ENCODE measurements around the gene PDZK1IP1. TPM values are rescaled to one million over a fixed set of nuclear protein-coding genes. Genes with fewer than 3 reads are reported as not detected.
"Not testable (repeated sequence)": the region's sequence is repeated elsewhere in the genome, so short reads cannot be mapped to it uniquely, and the experiment has no call there.

PDZK1IP1 gene
- total RNA-seq, 3 donors from 2014 or later (not counting 1 experiment from before 2014, with no cell fraction given), result 0.54 TPM; not detected in 2

DNA sequence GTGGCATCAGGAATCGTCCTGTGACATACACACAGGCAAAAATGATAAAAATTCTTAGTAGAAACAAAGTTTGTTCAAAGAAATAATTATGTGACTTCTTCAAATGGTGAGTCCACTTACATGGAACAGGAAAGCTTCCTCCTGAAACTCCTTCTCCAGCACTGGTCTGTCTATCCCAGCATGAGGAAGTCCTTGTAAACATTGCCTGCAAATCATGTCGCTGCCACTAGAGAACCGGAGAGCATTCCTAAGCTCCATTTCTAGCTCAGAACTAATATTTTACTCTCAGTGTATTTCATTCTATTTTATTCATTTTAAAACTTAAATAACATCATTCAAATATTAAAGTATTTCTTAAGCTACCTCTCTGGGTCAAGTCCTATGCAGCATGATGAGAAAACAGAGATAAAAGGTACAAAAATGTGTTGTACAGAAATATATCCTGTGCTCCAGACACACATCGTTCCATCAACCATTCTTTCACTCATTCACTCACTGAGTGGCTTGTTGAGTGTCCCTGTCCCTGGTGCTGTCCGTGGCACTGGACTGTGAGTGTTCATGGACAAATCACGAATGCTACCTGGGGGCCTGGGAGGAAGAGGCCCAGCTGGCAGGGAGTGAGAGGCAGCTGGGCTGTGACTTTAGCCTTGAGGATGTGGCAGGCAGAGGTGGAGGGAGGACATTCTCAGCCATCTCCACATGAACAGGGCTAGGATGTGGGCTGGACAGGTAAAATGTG is 42.6 kb downstream of the PDZK1IP1 start:
- Mint-ChIP-seq H3K4me3 (no peak overlapping the region), H3K36me3 (no peaks in the 10 kb centered on the region), H3K27me3 (ENCODE audit: low read depth in 2 of 2) (peaks cover 21 to 41% of the 10 kb centered on the region in 2 donors), H3K4me1 (no peaks in the 10 kb centered on the region), H3K9me3 (no peaks in the 10 kb centered on the region), H3K27ac (no peak overlapping the region)
- intact Hi-C loops (cut with micrococcal nuclease), result no loop called here
- TF ChIP-seq, protein P1, sequence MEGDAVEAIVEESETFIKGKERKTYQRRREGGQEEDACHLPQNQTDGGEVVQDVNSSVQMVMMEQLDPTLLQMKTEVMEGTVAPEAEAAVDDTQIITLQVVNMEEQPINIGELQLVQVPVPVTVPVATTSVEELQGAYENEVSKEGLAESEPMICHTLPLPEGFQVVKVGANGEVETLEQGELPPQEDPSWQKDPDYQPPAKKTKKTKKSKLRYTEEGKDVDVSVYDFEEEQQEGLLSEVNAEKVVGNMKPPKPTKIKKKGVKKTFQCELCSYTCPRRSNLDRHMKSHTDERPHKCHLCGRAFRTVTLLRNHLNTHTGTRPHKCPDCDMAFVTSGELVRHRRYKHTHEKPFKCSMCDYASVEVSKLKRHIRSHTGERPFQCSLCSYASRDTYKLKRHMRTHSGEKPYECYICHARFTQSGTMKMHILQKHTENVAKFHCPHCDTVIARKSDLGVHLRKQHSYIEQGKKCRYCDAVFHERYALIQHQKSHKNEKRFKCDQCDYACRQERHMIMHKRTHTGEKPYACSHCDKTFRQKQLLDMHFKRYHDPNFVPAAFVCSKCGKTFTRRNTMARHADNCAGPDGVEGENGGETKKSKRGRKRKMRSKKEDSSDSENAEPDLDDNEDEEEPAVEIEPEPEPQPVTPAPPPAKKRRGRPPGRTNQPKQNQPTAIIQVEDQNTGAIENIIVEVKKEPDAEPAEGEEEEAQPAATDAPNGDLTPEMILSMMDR (IDR thresholded peaks at IDR 0.05), result no peak
- no peaks in the 10 kb centered on the region for H3K36me3 ChIP-seq (ENCODE audit: control insufficient read depth, insufficient read depth, low read length)
- H3K9me3 ChIP-seq (ENCODE audit: control insufficient read depth, insufficient read depth, low read length), result no peaks in the 10 kb centered on the region
- peaks cover 2% of the 10 kb centered on the region for H3K27me3 ChIP-seq (ENCODE audit: control insufficient read depth, insufficient read depth, low read length)
- ATAC-seq (no peak), DNase-seq (no peak)
- 64% methylated on average over 6 of the region's 6 CpGs for WGBS (ENCODE audit: insufficient coverage)
- H3K4me1 ChIP-seq (ENCODE audit: control insufficient read depth, insufficient read depth, low read length), result no peaks in the 10 kb centered on the region
- H3K4me3 ChIP-seq (ENCODE audit: low read length), result no peak overlapping the region
- no peak overlapping the region for H3K27ac ChIP-seq (ENCODE audit: low read length)

GRCh38 chr1:47146495-47146894 is 43.3 kb downstream of the PDZK1IP1 start:
- ATAC-seq; H3K4me3 ChIP-seq (ENCODE audit: low read length); H3K27ac ChIP-seq (ENCODE audit: low read length); H3K27me3 ChIP-seq (ENCODE audit: control insufficient read depth, insufficient read depth, low read length); intact Hi-C loops (cut with micrococcal nuclease); H3K4me3 Mint-ChIP-seq; H3K36me3 ChIP-seq (ENCODE audit: control insufficient read depth, insufficient read depth, low read length); DNase-seq; H3K9me3 ChIP-seq (ENCODE audit: control insufficient read depth, insufficient read depth, low read length); H3K27ac Mint-ChIP-seq; H3K36me3 Mint-ChIP-seq; H3K9me3 Mint-ChIP-seq; H3K4me1 Mint-ChIP-seq; H3K4me1 ChIP-seq (ENCODE audit: control insufficient read depth, insufficient read depth, low read length): not testable (repeated sequence)
- no CpG with 5 or more reads among the region's 1 CpG for WGBS (ENCODE audit: insufficient coverage)
- peaks cover 20 to 48% of the 10 kb centered on the region in 2 donors for H3K27me3 Mint-ChIP-seq (ENCODE audit: low read depth in 2 of 2)

- H3K4me1 ChIP-seq (ENCODE audit: control insufficient read depth, insufficient read depth, low read length); H3K4me1 Mint-ChIP-seq; H3K4me3 Mint-ChIP-seq; H3K4me3 ChIP-seq (ENCODE audit: low read length); ATAC-seq; H3K36me3 Mint-ChIP-seq; H3K27ac ChIP-seq (ENCODE audit: low read length); intact Hi-C loops (cut with micrococcal nuclease); H3K9me3 ChIP-seq (ENCODE audit: control insufficient read depth, insufficient read depth, low read length); DNase-seq; H3K27ac Mint-ChIP-seq; H3K9me3 Mint-ChIP-seq; H3K27me3 ChIP-seq (ENCODE audit: control insufficient read depth, insufficient read depth, low read length); H3K36me3 ChIP-seq (ENCODE audit: control insufficient read depth, insufficient read depth, low read length): not testable (repeated sequence)
- 82% methylated on average over 5 of the region's 6 CpGs for WGBS (ENCODE audit: insufficient coverage)
- H3K27me3 Mint-ChIP-seq (ENCODE audit: low read depth in 2 of 2), result peaks cover 14 to 29% of the 10 kb centered on the region in 2 donors
These were observed 46.2 kb downstream of the PDZK1IP1 start for GRCh38 chr1:47143654-47144053.

DNA sequence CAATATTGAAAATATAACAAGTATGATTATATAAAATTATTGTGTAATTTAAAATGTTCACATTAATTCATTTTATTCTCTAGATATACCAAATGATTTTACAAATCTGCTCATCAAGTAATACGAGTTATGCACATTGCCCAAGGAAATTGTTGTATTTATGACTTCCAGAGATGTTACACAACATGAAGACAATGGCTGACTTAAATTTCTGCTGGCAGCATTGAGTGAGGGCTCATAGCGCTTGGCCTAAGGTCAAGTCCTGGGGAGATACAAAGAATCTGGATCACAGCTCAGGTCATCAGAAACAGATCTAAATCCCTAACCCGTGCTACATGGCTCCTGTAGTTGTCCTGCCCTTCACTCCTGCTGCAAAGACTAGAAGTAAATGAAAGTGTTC is 49.5 kb downstream of the PDZK1IP1 start:
- H3K27me3 ChIP-seq (ENCODE audit: control insufficient read depth, insufficient read depth, low read length); H3K36me3 ChIP-seq (ENCODE audit: control insufficient read depth, insufficient read depth, low read length); H3K4me3 Mint-ChIP-seq; H3K27ac Mint-ChIP-seq; DNase-seq; H3K4me1 Mint-ChIP-seq; H3K9me3 ChIP-seq (ENCODE audit: control insufficient read depth, insufficient read depth, low read length); H3K27ac ChIP-seq (ENCODE audit: low read length); intact Hi-C loops (cut with micrococcal nuclease); H3K27me3 Mint-ChIP-seq (ENCODE audit: low read depth in 2 of 2); H3K4me3 ChIP-seq (ENCODE audit: low read length); ATAC-seq; H3K9me3 Mint-ChIP-seq; H3K36me3 Mint-ChIP-seq; H3K4me1 ChIP-seq (ENCODE audit: control insufficient read depth, insufficient read depth, low read length): not testable (repeated sequence)
- WGBS (ENCODE audit: insufficient coverage), result 78% methylated on average over 3 of the region's 3 CpGs

DNA sequence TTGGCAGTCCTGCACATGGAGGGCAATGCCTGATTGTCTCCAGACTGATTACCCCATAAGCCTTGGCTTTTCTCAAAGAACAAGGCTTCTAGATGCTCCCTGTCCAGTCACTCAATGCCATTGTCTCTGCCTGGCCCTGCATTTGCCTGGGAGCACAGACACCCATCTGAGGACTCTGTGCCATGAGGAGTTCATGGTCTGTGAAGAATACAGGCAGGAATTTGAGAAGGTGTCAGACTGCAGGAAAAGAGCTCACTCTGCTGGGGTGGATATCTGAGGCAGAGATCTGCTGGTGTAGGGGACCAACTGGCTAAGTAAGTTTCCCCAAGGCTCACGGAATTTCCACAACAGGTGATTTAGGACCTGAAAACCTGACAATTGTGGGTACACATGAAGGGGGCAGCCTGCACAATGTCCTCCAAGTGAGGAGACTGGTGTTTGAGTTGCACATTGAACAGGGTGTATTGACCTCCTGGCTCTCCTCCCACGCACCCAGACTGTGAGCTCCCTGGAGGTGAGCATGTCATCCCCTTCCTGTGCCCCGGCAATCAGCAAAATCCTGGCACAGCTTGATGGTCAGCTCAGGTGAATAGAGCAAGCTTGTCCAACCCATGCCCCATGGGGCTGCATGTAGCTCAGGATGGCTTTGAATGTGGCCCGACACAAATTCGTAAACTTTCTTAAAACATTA is 51.8 kb downstream of the PDZK1IP1 start:
- ATAC-seq (no peak), DNase-seq (no peak)
- Histone ChIP-seq H3K9me3 (ENCODE audit: control insufficient read depth, insufficient read depth, low read length) (no peaks in the 10 kb centered on the region), H3K4me3 (ENCODE audit: low read length) (no peak overlapping the region), H3K27ac (ENCODE audit: low read length) (no peak overlapping the region), H3K36me3 (ENCODE audit: control insufficient read depth, insufficient read depth, low read length) (no peaks in the 10 kb centered on the region), H3K27me3 (ENCODE audit: control insufficient read depth, insufficient read depth, low read length) (no peaks in the 10 kb centered on the region), H3K4me1 (ENCODE audit: control insufficient read depth, insufficient read depth, low read length) (no peaks in the 10 kb centered on the region)
- TF ChIP-seq, protein P1 (IDR thresholded peaks at IDR 0.05), result no peak
- H3K27ac Mint-ChIP-seq, result no peak overlapping the region
- intact Hi-C loops (cut with micrococcal nuclease), result no loop called here
- H3K4me3 Mint-ChIP-seq, result no peak overlapping the region
- H3K36me3 Mint-ChIP-seq, result no peaks in the 10 kb centered on the region
- 90% methylated on average over 5 of the region's 5 CpGs for WGBS (ENCODE audit: insufficient coverage)
- H3K27me3 Mint-ChIP-seq (ENCODE audit: low read depth in 2 of 2), result peaks cover 9% of the 10 kb centered on the region in 2 donors
- H3K9me3 Mint-ChIP-seq, result no peaks in the 10 kb centered on the region
- H3K4me1 Mint-ChIP-seq, result no peaks in the 10 kb centered on the region
